Erythroblast (primary cell): ENCODE data around the gene ATG9A.

Experiments
- GATA1 ChIP-seq: IDR thresholded peaks from 2 replicates; pipeline ENCODE4 v1.6.1; 2011; ENCODE audit warnings: low read depth, mild to moderate bottlenecking, control low read depth, low read length, moderate library complexity
- POLR2A ChIP-seq: IDR thresholded peaks from 2 replicates; pipeline ENCODE4 v1.6.1; 2011; ENCODE audit warnings: mild to moderate bottlenecking, low read length

GRCh38 chr2:219249203-219249980 lies 20.0 kb upstream of the ATG9A start:
- TF ChIP-seq POLR2A (no peak), GATA1 (no peak)
